GM06990 (cell line): ENCODE results near the gene TENM4.

Source experiments
- DNase-seq: peaks from one replicate; pipeline ENCODE4 v3.0.0-alpha.2; 2011; ENCODE audit not compliant: insufficient read length; ENCODE audit errors: extremely low read depth
- H3K27me3 ChIP-seq: replicated peaks from 2 replicates; pipeline ENCODE4 v1.6.0; 2011; ENCODE audit warnings: low read length; ENCODE audit not compliant: control insufficient read depth, insufficient read depth
- H3K36me3 ChIP-seq: 2 replicates; pipeline ENCODE4 v1.5.1; 2011; ENCODE audit warnings: low read length; ENCODE audit not compliant: control insufficient read depth, insufficient read depth
- H3K4me3 ChIP-seq: replicated peaks from 2 replicates; pipeline ENCODE4 v1.5.1; 2011; ENCODE audit warnings: low read depth, mild to moderate bottlenecking, control low read depth, low read length
- TF ChIP-seq, protein P1 (sequence below): IDR thresholded peaks from 2 replicates; pipeline ENCODE4 v1.5.1; 2011; ENCODE audit warnings: low read length, control low read depth, mild to moderate bottlenecking, inconsistent platforms; ENCODE audit not compliant: insufficient read depth, poor library complexity, severe bottlenecking

The TENM4 gene

GRCh38 chr11:79090191-79090705 lies 350.6 kb downstream of the TENM4 start:
- TF ChIP-seq, protein P1, sequence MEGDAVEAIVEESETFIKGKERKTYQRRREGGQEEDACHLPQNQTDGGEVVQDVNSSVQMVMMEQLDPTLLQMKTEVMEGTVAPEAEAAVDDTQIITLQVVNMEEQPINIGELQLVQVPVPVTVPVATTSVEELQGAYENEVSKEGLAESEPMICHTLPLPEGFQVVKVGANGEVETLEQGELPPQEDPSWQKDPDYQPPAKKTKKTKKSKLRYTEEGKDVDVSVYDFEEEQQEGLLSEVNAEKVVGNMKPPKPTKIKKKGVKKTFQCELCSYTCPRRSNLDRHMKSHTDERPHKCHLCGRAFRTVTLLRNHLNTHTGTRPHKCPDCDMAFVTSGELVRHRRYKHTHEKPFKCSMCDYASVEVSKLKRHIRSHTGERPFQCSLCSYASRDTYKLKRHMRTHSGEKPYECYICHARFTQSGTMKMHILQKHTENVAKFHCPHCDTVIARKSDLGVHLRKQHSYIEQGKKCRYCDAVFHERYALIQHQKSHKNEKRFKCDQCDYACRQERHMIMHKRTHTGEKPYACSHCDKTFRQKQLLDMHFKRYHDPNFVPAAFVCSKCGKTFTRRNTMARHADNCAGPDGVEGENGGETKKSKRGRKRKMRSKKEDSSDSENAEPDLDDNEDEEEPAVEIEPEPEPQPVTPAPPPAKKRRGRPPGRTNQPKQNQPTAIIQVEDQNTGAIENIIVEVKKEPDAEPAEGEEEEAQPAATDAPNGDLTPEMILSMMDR, result no peak
- Histone ChIP-seq H3K4me3 (no peak overlapping the region), H3K27me3 (no peaks in the 10 kb centered on the region; the same call in 1 of the 2 replicates), H3K36me3 (no peaks in the 10 kb centered on the region)
- no peak for DNase-seq

DNA sequence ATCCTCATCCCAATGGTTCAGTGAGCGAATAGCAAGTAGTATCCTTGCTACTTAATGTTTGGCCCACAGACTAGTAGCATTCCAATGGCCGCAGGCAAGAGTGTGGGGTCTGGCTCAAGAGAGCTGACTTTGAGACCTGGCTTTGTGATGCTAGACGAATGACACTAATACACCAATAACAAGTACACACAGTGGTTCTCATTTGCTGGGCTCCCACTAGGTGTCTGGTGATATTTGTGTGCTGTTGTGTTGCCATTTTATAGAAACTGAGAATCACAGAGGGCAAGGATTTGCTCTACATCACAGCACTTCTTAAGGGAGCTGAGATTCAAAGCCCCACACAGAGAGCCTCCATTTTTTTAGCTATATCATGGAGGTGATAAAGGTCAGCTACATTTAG lies 351.2 kb downstream of the TENM4 start:
- DNase-seq, result no peak
- H3K27me3 ChIP-seq, result no peaks in the 10 kb centered on the region; the same call in 1 of the 2 replicates
- no peak overlapping the region for H3K4me3 ChIP-seq
- TF ChIP-seq, protein P1, result no peak
- H3K36me3 ChIP-seq, result no peaks in the 10 kb centered on the region

GRCh38 chr11:79088967-79089366 lies 351.9 kb downstream of the TENM4 start:
- TF ChIP-seq, protein P1, result no peak
- H3K27me3 ChIP-seq, result no peaks in the 10 kb centered on the region; the same call in 1 of the 2 replicates

DNA sequence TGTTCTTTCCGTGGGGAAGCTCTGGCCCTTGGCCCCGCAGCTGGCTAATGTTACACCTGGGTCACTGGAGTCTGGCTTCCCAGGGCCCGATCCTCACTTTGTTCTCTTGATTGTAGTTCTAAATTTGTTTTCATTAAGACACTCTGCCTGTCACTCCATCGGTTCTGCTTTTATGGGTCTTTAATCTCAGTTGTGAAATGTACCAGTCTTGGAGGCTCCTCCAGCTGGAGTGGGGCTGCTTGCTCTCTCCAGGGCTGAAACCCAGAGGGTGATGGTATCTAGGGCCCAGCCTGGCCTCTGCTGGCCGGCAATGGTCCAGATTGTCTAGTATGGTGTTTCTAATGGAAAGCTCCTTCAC lies 352.9 kb downstream of the TENM4 start:
- Histone ChIP-seq H3K4me3 (no peak overlapping the region), H3K27me3 (no peaks in the 10 kb centered on the region; the same call in 1 of the 2 replicates), H3K36me3 (no peaks in the 10 kb centered on the region)
- TF ChIP-seq, protein P1, result no peak
- DNase-seq, result no peak

More at GRCh38 chr11:79088967-79089366, 351.9 kb downstream of the TENM4 start:
- DNase-seq, result no peak
- H3K4me3 ChIP-seq, result no peak overlapping the region
- no peaks in the 10 kb centered on the region for H3K36me3 ChIP-seq

DNA sequence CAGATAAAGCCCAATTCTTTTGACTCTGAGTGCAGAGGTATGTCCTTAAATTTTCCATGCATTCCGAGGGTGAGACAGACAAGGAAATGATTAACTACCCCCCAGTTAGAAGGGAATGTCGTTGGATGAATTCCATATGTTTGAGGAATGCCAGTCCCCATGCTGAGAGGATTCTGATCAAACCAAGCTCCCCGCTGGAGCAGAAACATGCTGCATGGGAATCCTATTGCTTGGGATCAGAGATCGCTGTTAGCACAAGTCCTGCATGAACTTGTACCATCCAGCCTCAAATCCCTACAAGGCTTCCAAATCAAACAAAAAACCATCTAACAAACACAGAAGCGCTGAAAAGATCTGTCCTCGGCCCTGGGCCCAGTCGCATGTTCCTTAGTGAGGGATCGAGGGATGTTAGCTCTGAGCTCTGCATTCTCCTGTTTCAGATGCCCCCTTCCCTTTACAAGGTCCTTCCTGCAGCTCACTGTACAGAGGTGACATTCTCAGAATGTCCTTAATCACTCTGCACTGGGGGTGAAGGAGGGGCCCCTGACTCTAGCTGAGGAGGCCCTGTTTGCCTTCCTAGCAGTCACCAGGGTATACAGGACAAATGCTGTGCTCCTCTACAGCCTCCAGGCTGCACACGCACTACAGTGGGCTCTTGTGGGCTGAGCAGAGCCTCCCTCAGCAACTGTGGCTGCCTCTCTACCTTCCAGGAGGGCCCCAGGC lies 353.4 kb downstream of the TENM4 start:
- H3K4me3 ChIP-seq, result no peak overlapping the region
- no peak for DNase-seq
- TF ChIP-seq, protein P1, result no peak

DNA sequence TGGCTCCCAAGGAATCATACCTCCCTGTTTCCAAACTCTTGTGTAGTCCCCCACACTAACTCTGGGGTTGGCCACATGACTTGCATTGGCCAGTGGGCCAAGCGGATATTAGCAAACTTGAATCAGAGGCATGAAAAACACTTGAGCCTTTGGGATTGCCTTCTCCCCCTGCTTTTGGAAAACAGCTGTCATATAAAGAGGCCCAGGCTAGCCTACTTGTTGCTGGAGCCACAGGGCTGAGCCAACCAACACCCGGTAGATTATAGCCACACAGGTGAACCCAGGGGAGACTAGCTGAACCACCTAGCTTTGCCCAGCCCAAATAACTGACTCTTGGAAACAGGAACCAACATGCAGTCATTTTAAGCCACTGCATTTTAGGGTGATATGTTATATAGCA lies 354.8 kb downstream of the TENM4 start:
- DNase-seq, result no peak
- TF ChIP-seq, protein P1, result no peak
- Histone ChIP-seq H3K27me3 (no peaks in the 10 kb centered on the region; the same call in 1 of the 2 replicates), H3K36me3 (no peaks in the 10 kb centered on the region), H3K4me3 (no peak overlapping the region)

More for the DNA sequence above, 353.4 kb downstream of the TENM4 start:
- Histone ChIP-seq H3K27me3 (no peaks in the 10 kb centered on the region; the same call in 1 of the 2 replicates), H3K36me3 (no peaks in the 10 kb centered on the region)
